IMR-90 (cell line): ENCODE data around the gene SLC25A51. TPM values are rescaled to one million over a fixed set of nuclear protein-coding genes. Genes with fewer than 3 reads are reported as not detected.

Experiments
- ATAC-seq: fragments of 200-7000 bp; cut with Tn5 transposase; 2 replicates; pipeline ENCODE4 v1.9.1; 2020; ENCODE audit warnings: low read depth, mild to moderate bottlenecking, moderate library complexity
- BruUV-seq: library from RNA; stranded (reverse); fragments of 400-500 nt; replicated peaks from 2 replicates; lab custom pipeline; 2021; lab: Mats Ljungman, UMichigan
- CTCF ChIA-PET: fragments of 300-600 bp; formaldehyde crosslinking; extraction: SDS; loops from one replicate; lab custom pipeline; 2021; ENCODE audit warnings: antibody characterized with exemption; lab: Yijun Ruan, JAX
- POLR2A ChIA-PET: fragments of 300-600 bp; sonication (Branson Sonifier 250); formaldehyde crosslinking; loops from one replicate; lab custom pipeline; 2022; ENCODE audit warnings: antibody characterized with exemption; ENCODE audit not compliant: unreplicated experiment; lab: Charles Lee
- DNase-seq: peaks from one replicate; pipeline ENCODE4 v3.0.0; 2013
- H2AFZ ChIP-seq: replicated peaks from 2 replicates; pipeline ENCODE3; 2013; ENCODE audit warnings: low read length, mild to moderate bottlenecking; ENCODE audit not compliant: poor library complexity
- H2AK5ac ChIP-seq: 2 replicates; pipeline ENCODE4 v1.6.1; 2013; ENCODE audit warnings: low read depth, low read length, inconsistent platforms
- H2AK9ac ChIP-seq: replicated peaks from 2 replicates; pipeline ENCODE3; 2013; ENCODE audit warnings: mild to moderate bottlenecking, low read depth, low read length, moderate library complexity; ENCODE audit not compliant: poor library complexity
- H2BK120ac ChIP-seq: 2 replicates; pipeline ENCODE4 v1.6.1; 2013; ENCODE audit warnings: low read depth, low read length, inconsistent platforms
- H2BK15ac ChIP-seq: 3 replicates; pipeline ENCODE4 v1.6.1; 2013; ENCODE audit warnings: low read depth, low read length, inconsistent platforms
- H2BK20ac ChIP-seq: 2 replicates; pipeline ENCODE4 v1.6.1; 2013; ENCODE audit warnings: low read depth, mild to moderate bottlenecking, inconsistent platforms, low read length, moderate library complexity
- H2BK5ac ChIP-seq: 2 replicates; pipeline ENCODE4 v1.6.1; 2013; ENCODE audit warnings: mild to moderate bottlenecking, low read depth, low read length, inconsistent platforms; ENCODE audit not compliant: poor library complexity, severe bottlenecking
- H3K14ac ChIP-seq: replicated peaks from 2 replicates; pipeline ENCODE4 v1.6.1; 2013; ENCODE audit warnings: low read depth, low read length, inconsistent platforms
- H3K18ac ChIP-seq: 2 replicates; pipeline ENCODE4 v1.6.1; 2013; ENCODE audit warnings: low read depth, low read length, control low read depth
- H3K23ac ChIP-seq: 2 replicates; pipeline ENCODE4 v1.6.1; 2013; ENCODE audit warnings: low read depth, low read length, inconsistent platforms
- H3K27ac ChIP-seq: 2 replicates; pipeline ENCODE4 v1.5.1; 2013; ENCODE audit warnings: mild to moderate bottlenecking, control low read depth, low read length; ENCODE audit not compliant: insufficient read depth
- H3K27me3 ChIP-seq: 2 replicates; pipeline ENCODE4 v1.6.1; 2013; ENCODE audit warnings: low read length; ENCODE audit not compliant: control insufficient read depth, insufficient read depth
- H3K36me3 ChIP-seq: 2 replicates; pipeline ENCODE4 v1.6.1; 2013; ENCODE audit warnings: low read length, mixed read lengths; ENCODE audit not compliant: control insufficient read depth, insufficient read depth
- H3K4ac ChIP-seq: 2 replicates; pipeline ENCODE4 v1.6.1; 2013; ENCODE audit warnings: low read depth, low read length, inconsistent platforms
- H3K4me1 ChIP-seq: 2 replicates; pipeline ENCODE4 v1.6.1; 2013; ENCODE audit warnings: low read length, mixed read lengths; ENCODE audit not compliant: control insufficient read depth, insufficient read depth
- H3K4me2 ChIP-seq: 2 replicates; pipeline ENCODE4 v1.6.1; 2013; ENCODE audit warnings: low read depth, mild to moderate bottlenecking, control low read depth, low read length, moderate library complexity
- H3K4me3 ChIP-seq: 2 replicates; pipeline ENCODE4 v1.5.1; 2013; ENCODE audit warnings: low read depth, mild to moderate bottlenecking, control low read depth, low read length, moderate library complexity; ENCODE audit not compliant: insufficient read depth
- H3K56ac ChIP-seq: 2 replicates; pipeline ENCODE4 v1.6.1; 2013; ENCODE audit warnings: low read length, inconsistent platforms; ENCODE audit not compliant: insufficient read depth; ENCODE audit errors: extremely low read depth
- H3K79me1 ChIP-seq, 2 experiments: 2 replicates each; pipeline ENCODE4 v1.6.1; 2013; ENCODE audit warnings: low read length in 2 of 2, inconsistent platforms in 1 of 2, low read depth in 1 of 2
- H3K9ac ChIP-seq: 2 replicates; pipeline ENCODE4 v1.6.1; 2013; ENCODE audit warnings: low read depth, low read length, control low read depth
- H3K9me1 ChIP-seq: 2 replicates; pipeline ENCODE4 v1.6.1; 2013; ENCODE audit warnings: low read length, inconsistent platforms; ENCODE audit not compliant: insufficient read depth
- H3K9me3 ChIP-seq: 2 replicates; pipeline ENCODE4 v1.6.1; 2013; ENCODE audit warnings: low read length; ENCODE audit not compliant: control insufficient read depth, insufficient read depth
- H4K20me1 ChIP-seq: 2 replicates; pipeline ENCODE4 v1.6.1; 2013; ENCODE audit warnings: low read length, inconsistent platforms; ENCODE audit not compliant: insufficient read depth
- H4K5ac ChIP-seq: 2 replicates; pipeline ENCODE4 v1.6.1; 2013; ENCODE audit warnings: mild to moderate bottlenecking, low read depth, low read length, control low read depth
- H4K8ac ChIP-seq, 2 experiments: 2 replicates each; pipeline ENCODE4 v1.6.1; 2013; ENCODE audit warnings: low read depth in 2 of 2, low read length in 2 of 2, control low read depth in 1 of 2, inconsistent platforms in 1 of 2
- H4K91ac ChIP-seq: 2 replicates; pipeline ENCODE4 v1.6.1; 2013; ENCODE audit warnings: low read depth, low read length, inconsistent platforms; ENCODE audit not compliant: insufficient read depth
- MAZ ChIP-seq: IDR thresholded peaks from 2 replicates; pipeline ENCODE4 v1.6.1; 2012; ENCODE audit warnings: low read depth, mild to moderate bottlenecking, low read length, improper control_type of control experiment, moderate library complexity, borderline replicate concordance
- POLR2A ChIP-seq: IDR thresholded peaks from 2 replicates; pipeline ENCODE4 v1.6.1; 2012; ENCODE audit warnings: mild to moderate bottlenecking, low read depth, low read length
- WGBS, 2 experiments: methylation state at CpG; one replicate each; pipeline versions ENCODE4 v1.1.5 to v1.1.7; 2013; ENCODE audit warnings: missing lambda C conversion rate in 2 of 2; ENCODE audit not compliant: insufficient read length in 1 of 2; ENCODE audit errors: extremely low coverage in 2 of 2; 5-methylcytosine and 5-hydroxymethylcytosine counted together
- dilution Hi-C: fragments of 300-500 bp; cut with HindIII; formaldehyde crosslinking; loops from one replicate; pipeline ENCODE4 v1.14.3; 2018; ENCODE audit warnings: low sequenced_read_pairs; ENCODE audit not compliant: unreplicated experiment
- in situ Hi-C: fragments of 300-500 bp; cut with MboI; formaldehyde crosslinking; loops from 3 replicates; pipeline ENCODE4 v1.14.3; 2019; ENCODE audit warnings: low sequenced_read_pairs, inconsistent platforms, mixed read lengths
- intact Hi-C: fragments of 100-400 bp; cut with micrococcal nuclease; formaldehyde crosslinking; loops from 2 replicates; pipeline ENCODE4 v1.10.0; 2022
- polyA plus RNA-seq, 3 experiments: library from polyadenylated mRNA; depleted of rRNA; stranded (reverse); fragments of >200 nt; gene quantifications; 2 replicates each; pipeline ENCODE4 v1.2.3, GENCODE V29; 2012; ENCODE audit warnings: low replicate concordance in 1 of 3
- total RNA-seq: library from RNA; depleted of rRNA; stranded (reverse); fragments of >200 nt; gene quantifications from 2 replicates; pipeline ENCODE4 v1.2.3, GENCODE V29; 2012

SLC25A51 gene
- total and polyA plus RNA-seq, 2 of the 4 experiments (the other 2 are of a cell fraction): 14.1 to 81.6 TPM

GRCh38 chr9:37935096-37935495, 31.2 kb upstream of the SLC25A51 start:
- in situ Hi-C loops: no loop called here
- no peak overlapping the region for H2AFZ ChIP-seq
- BruUV-seq: no TSS peak

More at GRCh38 chr9:37935096-37935495, 31.2 kb upstream of the SLC25A51 start:
- Histone ChIP-seq H3K36me3 (peaks cover 16% of the 10 kb centered on the region), H4K91ac (no peak overlapping the region), H2BK5ac (no peak overlapping the region), H3K23ac (no peak overlapping the region), H2AK5ac (0 out of 2 replicates have a peak overlapping the region, but pooled peaks have one; percentile 44), H3K4ac (no peak overlapping the region), H2BK20ac (no peak overlapping the region), H2BK15ac (no peak overlapping the region), H3K14ac (no peak overlapping the region), H3K9ac (no peak overlapping the region), H3K4me1 (peaks cover 28% of the 10 kb centered on the region), H4K20me1 (no peaks in the 10 kb centered on the region), H3K4me3 (no peak overlapping the region), H2BK120ac (no peak overlapping the region), H3K27ac (no peak overlapping the region), H4K5ac (no peak overlapping the region), H2AK9ac (no peak overlapping the region), H3K9me3 (no peaks in the 10 kb centered on the region), H3K56ac (no peak overlapping the region), H3K4me2 (no peak overlapping the region), H3K79me1 (peaks cover 39 to 83% of the 10 kb centered on the region in 2 experiments), H3K27me3 (no peaks in the 10 kb centered on the region), H4K8ac (no peak overlapping the region), H3K9me1 (peaks cover 23% of the 10 kb centered on the region), H3K18ac (no peak overlapping the region)
- TF ChIP-seq POLR2A (no peak), MAZ (no peak)
- WGBS, 2 experiments: 86% methylated on average over 10 of the region's 14 CpGs; no CpG with 5 or more reads in 1 of the 2 experiments
- no peak for DNase-seq
- CTCF ChIA-PET: no interaction called here
- dilution Hi-C loops (loop anchor here (25.0 kb wide), 1 partner anchor 127 kb away; the partner anchor contains the start of gene SHB), intact Hi-C loops (no loop called here)
- POLR2A ChIA-PET: no interaction called here
- no peak for ATAC-seq
